Measurements from ENCODE around the gene ZP2. TPM values are rescaled to one million over a fixed set of nuclear protein-coding genes. Genes with fewer than 3 reads are reported as not detected.
"Not testable (repeated sequence)": the region's sequence is repeated elsewhere in the genome, so short reads cannot be mapped to it uniquely, and the experiment has no call there.

Gene ZP2
- total and polyA plus RNA-seq, 4 donors, result not detected

- H3K4me3 ChIP-seq (ENCODE audit: low read depth in 1 of 3, low read length in 3 of 3); H3K27ac ChIP-seq (ENCODE audit: low read depth in 1 of 2, low read length in 2 of 2); H3K4me1 ChIP-seq (ENCODE audit: control insufficient read depth in 4 of 4, insufficient read depth in 4 of 4, low read length in 3 of 4); H3K27me3 ChIP-seq (ENCODE audit: control insufficient read depth in 4 of 4, insufficient read depth in 4 of 4, low read length in 3 of 4); H3K36me3 ChIP-seq (ENCODE audit: control insufficient read depth in 4 of 4, insufficient read depth in 3 of 4, low read depth in 1 of 4, low read length in 3 of 4); H3K9me3 ChIP-seq (ENCODE audit: control insufficient read depth in 4 of 4, low read length in 3 of 4); DNase-seq (ENCODE audit: low spot score); H3K9ac ChIP-seq (ENCODE audit: low read depth in 1 of 2, low read length in 2 of 2): not testable (repeated sequence)
- 86% methylated on average over 51 of the region's 51 CpGs for WGBS
These were observed 59.0 kb downstream of the ZP2 start for GRCh38 chr16:21152160-21153030.

- no peak within 1 kb of the TSS for H3K4me3 ChIP-seq (ENCODE audit: low read depth in 1 of 3, low read length in 3 of 3)
- peaks cover 0 to 3% (median 0%) of the 10 kb centered on the region in 4 donors for H3K4me1 ChIP-seq (ENCODE audit: control insufficient read depth in 4 of 4, insufficient read depth in 4 of 4, low read length in 3 of 4)
- no peaks in the 10 kb centered on the region for H3K36me3 ChIP-seq (ENCODE audit: control insufficient read depth in 4 of 4, insufficient read depth in 3 of 4, low read depth in 1 of 4, low read length in 3 of 4)
- no peak within 1 kb of the TSS for H3K27ac ChIP-seq (ENCODE audit: low read depth in 1 of 2, low read length in 2 of 2)
- DNase-seq (ENCODE audit: low spot score), result no peak
- H3K27me3 ChIP-seq (ENCODE audit: control insufficient read depth in 4 of 4, insufficient read depth in 4 of 4, low read length in 3 of 4), result peaks cover 0 to 2% (median 0%) of the 10 kb centered on the region in 4 donors
- H3K9ac ChIP-seq (ENCODE audit: low read depth in 1 of 2, low read length in 2 of 2), result no peak within 1 kb of the TSS
- H3K9me3 ChIP-seq (ENCODE audit: control insufficient read depth in 4 of 4, low read length in 3 of 4), result no peaks in the 10 kb centered on the region
- whole genome bisulfite sequencing, result 43% methylated on average over 8 of the region's 8 CpGs
- TF ChIP-seq FOXA1 (IDR thresholded peaks at IDR 0.05) (no peak), EGR1 (IDR thresholded peaks at IDR 0.05; ENCODE audit: low read depth in 2 of 2) (no peak), FOXA2 (IDR thresholded peaks at IDR 0.05) (no peak), RXRA (IDR thresholded peaks at IDR 0.05) (no peak), NR2F2 (IDR thresholded peaks at IDR 0.05) (no peak), REST (IDR thresholded peaks at IDR 0.05) (no peak), HNF4G (IDR thresholded peaks at IDR 0.05) (no peak), MAX (IDR thresholded peaks at IDR 0.05) (no peak), JUND (IDR thresholded peaks at IDR 0.05) (no peak), ATF3 (IDR thresholded peaks at IDR 0.05) (no peak), TAF1 (conservative IDR thresholded peaks at IDR 0.05) (no peak), YY1 (IDR thresholded peaks at IDR 0.05) (no peak), ZBTB33 (IDR thresholded peaks at IDR 0.05) (no peak), SP1 (IDR thresholded peaks at IDR 0.05) (no peak), RAD21 (IDR thresholded peaks at IDR 0.05) (no peak), HNF4A (conservative IDR thresholded peaks at IDR 0.05) (no peak), CTCF (IDR thresholded peaks at IDR 0.05; ENCODE audit: low read depth, low read length, missing input control) (no peak), GABPA (IDR thresholded peaks at IDR 0.05 in 1 of 2, conservative IDR thresholded peaks at IDR 0.05 in 1 of 2) (no peak)
These were observed 60.9 kb downstream of the ZP2 start, which contains the start of gene DNAH3 for GRCh38 chr16:21150375-21151001. TSS of gene DNAH3 (minus strand) at chr16:21150846. CDS start at chr16:21150319, 527 bp downstream.
